SJCRH30 (cell line): Measurements from ENCODE around the gene PMM2. TPM values are rescaled to one million over a fixed set of nuclear protein-coding genes. Genes with fewer than 3 reads are reported as not detected.
"Not testable (repeated sequence)": the region's sequence is repeated elsewhere in the genome, so short reads cannot be mapped to it uniquely, and the experiment has no call there.

ENCODE experiments used
- DNase-seq, 2 experiments: peaks; one replicate each; pipeline ENCODE4 v3.0.0-alpha.2; 2015 to 2020
- H3K27ac ChIP-seq: fragments of 250-450 bp; sonication (Bioruptor Pico); 2 replicates; pipeline ENCODE4 v1.5.1; 2020; ENCODE audit warnings: mild to moderate bottlenecking, moderate library complexity
- H3K27me3 ChIP-seq: fragments of 250-450 bp; sonication (Bioruptor Pico); 2 replicates; pipeline ENCODE4 v1.5.1; 2020; ENCODE audit warnings: mild to moderate bottlenecking, moderate library complexity
- H3K36me3 ChIP-seq: fragments of 250-450 bp; sonication (Bioruptor Pico); 2 replicates; pipeline ENCODE4 v1.5.1; 2020; ENCODE audit warnings: mild to moderate bottlenecking, moderate library complexity
- H3K4me1 ChIP-seq: fragments of 250-450 bp; sonication (Bioruptor Pico); 2 replicates; pipeline ENCODE4 v1.5.1; 2020; ENCODE audit warnings: mild to moderate bottlenecking, moderate library complexity
- H3K4me3 ChIP-seq: fragments of 250-450 bp; sonication (Bioruptor Pico); 2 replicates; pipeline ENCODE4 v1.5.1; 2020; ENCODE audit warnings: mild to moderate bottlenecking, moderate library complexity
- H3K9me3 ChIP-seq: fragments of 250-450 bp; sonication (Bioruptor Pico); replicated peaks from 2 replicates; pipeline ENCODE4 v1.5.1; 2020; ENCODE audit warnings: mild to moderate bottlenecking, moderate library complexity
- total RNA-seq: library from RNA; depleted of rRNA; stranded (reverse); fragments of >200 nt; shearing (Covaris generic); gene quantifications from 2 replicates; pipeline ENCODE4 v1.2.3, GENCODE V29; 2014

The PMM2 gene
- total RNA-seq, 1 experiment from 2014 or later, result 40.3 TPM

- Histone ChIP-seq H3K4me3 (peak overlapping the region; percentile 91), H3K27me3 (no peaks in the 10 kb centered on the region), H3K9me3 (no peaks in the 10 kb centered on the region), H3K4me1 (peaks cover 6% of the 10 kb centered on the region), H3K36me3 (peaks cover 25% of the 10 kb centered on the region), H3K27ac (peak overlapping the region; percentile 64)
- DNase-seq, result no peak
Measured at GRCh38 chr16:8798174-8798527, 512 bp downstream of the PMM2 start.

DNA sequence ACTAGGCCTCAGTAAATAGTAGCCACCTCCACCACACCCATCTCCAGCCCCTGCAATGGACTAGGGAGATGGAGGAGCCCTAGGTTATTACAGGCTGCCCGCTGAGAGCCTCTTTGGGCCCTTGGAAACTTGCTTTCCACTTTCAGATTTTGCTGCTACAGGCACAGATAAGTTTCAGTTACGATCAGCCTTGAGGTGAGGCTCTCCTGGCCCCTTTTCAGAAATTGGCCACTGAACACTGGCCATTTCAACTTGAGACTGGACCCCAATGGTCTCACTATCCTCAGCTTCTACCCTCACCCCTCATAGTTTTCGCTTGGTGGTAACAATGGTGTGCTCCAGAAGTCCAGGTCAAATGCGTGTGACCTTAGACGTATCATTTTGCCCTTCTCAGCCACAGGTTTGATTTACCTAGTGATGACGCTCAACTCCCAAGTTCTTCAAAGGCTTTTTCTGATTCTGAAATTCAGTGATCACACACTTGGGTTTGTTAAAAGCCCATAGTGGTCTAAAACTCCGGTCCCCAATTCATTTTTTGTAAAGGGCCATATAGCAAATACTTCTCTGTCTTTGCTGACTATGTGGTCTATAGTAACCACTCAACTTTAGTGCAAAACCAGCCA lies 1.0 kb downstream of the PMM2 start:
- Histone ChIP-seq H3K4me3 (peak overlapping the region; percentile 91), H3K27me3 (no peaks in the 10 kb centered on the region), H3K27ac (peak overlapping the region; percentile 64), H3K36me3 (peaks cover 30% of the 10 kb centered on the region), H3K9me3 (no peaks in the 10 kb centered on the region), H3K4me1 (peaks cover 4% of the 10 kb centered on the region)
- DNase-seq, result no peak

DNA sequence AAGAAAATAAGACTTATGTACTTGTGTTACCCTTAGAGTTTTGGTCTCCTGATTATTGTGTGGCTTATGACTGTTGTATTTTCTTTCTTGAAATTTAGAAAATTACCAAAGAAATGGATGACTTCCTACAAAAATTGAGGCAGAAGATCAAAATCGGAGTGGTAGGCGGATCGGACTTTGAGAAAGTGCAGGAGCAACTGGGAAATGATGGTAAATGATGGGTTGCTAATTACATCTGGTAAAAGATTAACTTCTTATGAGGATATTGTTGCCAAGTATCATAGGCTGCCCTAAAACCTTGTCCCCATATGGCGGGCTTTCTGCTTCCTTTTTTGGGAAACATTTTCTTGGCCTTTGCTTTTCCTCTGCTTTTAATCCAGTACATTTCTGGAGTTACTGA lies 4.1 kb downstream of the PMM2 start:
- no peaks in the 10 kb centered on the region for H3K9me3 ChIP-seq

DNA sequence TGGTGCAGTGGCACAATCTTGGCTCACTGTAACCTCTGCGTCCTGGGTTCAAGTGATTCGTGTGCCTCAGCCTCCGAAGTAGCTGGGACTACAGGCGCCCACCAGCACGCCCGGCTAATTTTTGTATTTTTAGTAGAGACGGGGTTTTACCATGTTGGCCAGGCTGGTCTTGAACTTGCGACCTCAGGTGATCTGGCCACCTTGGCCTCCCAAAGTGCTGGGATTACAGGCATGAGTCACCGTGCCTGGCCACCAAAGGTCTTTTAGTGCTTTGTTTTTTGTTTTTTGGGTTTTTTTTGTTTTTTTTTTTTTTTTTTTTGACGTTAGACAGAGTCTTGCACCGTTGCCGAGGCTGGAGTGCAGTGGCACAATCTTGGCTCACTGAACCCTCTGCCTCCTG lies 6.1 kb downstream of the PMM2 start:
- H3K27ac ChIP-seq, H3K4me3 ChIP-seq, H3K27me3 ChIP-seq, H3K9me3 ChIP-seq, DNase-seq, H3K4me1 ChIP-seq: not testable (repeated sequence)
- peaks cover 65% of the 10 kb centered on the region for H3K36me3 ChIP-seq

More for the DNA sequence above, 4.1 kb downstream of the PMM2 start:
- DNase-seq, result no peak
- no peak overlapping the region for H3K27ac ChIP-seq
- no peak overlapping the region for H3K4me3 ChIP-seq
- no peaks in the 10 kb centered on the region; the same call in none of the 2 replicates for H3K4me1 ChIP-seq
- peaks cover 52% of the 10 kb centered on the region for H3K36me3 ChIP-seq
- no peaks in the 10 kb centered on the region for H3K27me3 ChIP-seq

DNA sequence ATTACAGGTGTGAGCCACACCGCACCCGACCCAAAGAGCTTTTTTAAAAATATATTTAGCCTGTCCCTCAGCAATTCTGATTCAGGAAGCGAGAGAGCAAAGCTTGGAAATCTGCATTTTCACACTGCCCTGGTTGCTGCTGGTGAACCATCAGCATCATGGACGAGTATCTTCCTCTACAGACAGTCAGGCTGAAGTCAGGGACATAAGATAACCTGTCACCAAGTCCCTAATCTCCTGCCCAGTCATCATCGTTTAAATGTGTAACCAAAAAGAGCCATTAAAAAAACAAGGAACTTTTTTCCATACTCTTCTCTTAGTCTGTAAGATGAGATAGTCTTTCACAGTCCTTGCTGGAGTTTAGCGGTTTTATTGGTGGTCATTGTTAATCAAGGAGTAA lies 6.7 kb downstream of the PMM2 start:
- no peak for DNase-seq
- Histone ChIP-seq H3K27me3 (no peaks in the 10 kb centered on the region), H3K4me1 (no peaks in the 10 kb centered on the region), H3K4me3 (no peak overlapping the region), H3K27ac (no peak overlapping the region), H3K36me3 (peaks cover 71% of the 10 kb centered on the region), H3K9me3 (no peaks in the 10 kb centered on the region)

DNA sequence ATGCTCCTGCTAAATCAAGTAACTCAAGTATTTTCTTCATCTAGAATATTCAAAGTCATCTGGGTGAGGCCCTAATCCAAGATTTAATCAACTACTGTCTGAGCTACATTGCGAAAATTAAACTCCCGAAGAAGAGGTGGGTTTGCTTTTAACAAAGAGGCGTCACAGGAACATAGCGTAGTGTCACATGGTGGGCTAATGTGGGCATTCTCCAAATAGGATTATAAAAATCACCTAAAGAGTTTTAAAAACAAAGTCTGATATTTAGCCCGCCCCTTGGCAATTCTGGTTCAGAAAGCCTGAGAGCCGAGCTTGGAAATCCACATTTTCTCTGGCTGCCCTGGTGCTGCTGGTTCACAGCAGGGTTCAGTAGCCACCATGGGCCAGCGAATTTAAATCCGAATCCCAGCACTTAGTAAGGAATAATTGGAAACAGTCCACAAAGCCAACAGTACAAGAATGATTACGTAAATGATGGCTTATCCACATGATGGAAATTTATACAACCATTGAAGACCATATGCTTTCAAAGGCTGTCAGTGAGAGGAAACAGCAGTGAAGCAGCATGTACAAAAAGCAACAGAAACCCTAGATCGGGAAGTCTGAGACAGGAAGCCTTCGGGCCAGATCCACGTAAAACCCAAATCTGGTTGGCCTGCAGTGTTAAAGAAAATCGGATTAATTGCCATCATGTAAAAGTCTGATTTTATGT lies 8.8 kb downstream of the PMM2 start:
- Histone ChIP-seq H3K27ac (no peak overlapping the region), H3K4me1 (no peaks in the 10 kb centered on the region), H3K4me3 (no peak overlapping the region), H3K27me3 (no peaks in the 10 kb centered on the region), H3K36me3 (peaks cover 81% of the 10 kb centered on the region), H3K9me3 (no peaks in the 10 kb centered on the region)
- DNase-seq, result no peak

DNA sequence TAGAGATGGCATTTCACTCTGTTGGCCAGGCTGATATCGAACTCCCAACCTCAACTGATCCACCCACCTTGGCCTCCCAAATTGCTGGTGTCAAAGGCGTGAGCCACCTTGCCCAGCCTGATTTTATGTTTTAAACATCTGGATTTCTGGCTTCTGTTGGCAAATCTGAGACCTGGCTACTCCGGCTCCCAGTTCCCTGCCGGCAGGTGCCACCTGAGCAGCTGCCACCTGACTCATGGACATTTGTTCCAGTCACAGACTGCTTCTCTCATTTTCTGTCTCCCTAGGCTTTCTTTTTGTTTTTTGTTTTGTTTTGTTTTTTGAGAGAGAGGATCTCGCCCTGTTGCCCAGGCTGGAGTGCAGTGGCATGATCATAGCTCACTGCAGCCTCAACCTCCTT lies 9.6 kb downstream of the PMM2 start:
- H3K27me3 ChIP-seq, result no peaks in the 10 kb centered on the region
- no peak overlapping the region for H3K4me3 ChIP-seq
- H3K27ac ChIP-seq, result no peak overlapping the region
- H3K9me3 ChIP-seq, result no peaks in the 10 kb centered on the region
- DNase-seq, result no peak
- no peaks in the 10 kb centered on the region for H3K4me1 ChIP-seq
- peaks cover 81% of the 10 kb centered on the region for H3K36me3 ChIP-seq

GRCh38 chr16:8808009-8808408 lies 10.4 kb downstream of the PMM2 start:
- Histone ChIP-seq H3K27ac (no peak overlapping the region), H3K27me3 (no peaks in the 10 kb centered on the region), H3K36me3 (peaks cover 82% of the 10 kb centered on the region), H3K4me3 (no peak overlapping the region), H3K9me3 (no peaks in the 10 kb centered on the region), H3K4me1 (no peaks in the 10 kb centered on the region)
- no peak for DNase-seq

- H3K27ac ChIP-seq, result no peak overlapping the region
- no peaks in the 10 kb centered on the region for H3K9me3 ChIP-seq
- peaks cover 81% of the 10 kb centered on the region for H3K36me3 ChIP-seq
- H3K4me3 ChIP-seq, result no peak overlapping the region
- no peak for DNase-seq
- H3K27me3 ChIP-seq, result no peaks in the 10 kb centered on the region
- H3K4me1 ChIP-seq, result no peaks in the 10 kb centered on the region
Measured at GRCh38 chr16:8808613-8809353, 11.1 kb downstream of the PMM2 start.

GRCh38 chr16:8812162-8812843 lies 14.7 kb downstream of the PMM2 start:
- Histone ChIP-seq H3K4me1 (no peaks in the 10 kb centered on the region), H3K9me3 (no peaks in the 10 kb centered on the region), H3K27ac (no peak overlapping the region), H3K36me3 (peaks cover 82% of the 10 kb centered on the region), H3K4me3 (no peak overlapping the region), H3K27me3 (no peaks in the 10 kb centered on the region)
- DNase-seq, result no peak

- peaks cover 79% of the 10 kb centered on the region for H3K36me3 ChIP-seq
- no peaks in the 10 kb centered on the region for H3K4me1 ChIP-seq
- H3K27ac ChIP-seq, result no peak overlapping the region
- H3K4me3 ChIP-seq, result no peak overlapping the region
- no peaks in the 10 kb centered on the region for H3K9me3 ChIP-seq
- no peak for DNase-seq
- H3K27me3 ChIP-seq, result no peaks in the 10 kb centered on the region
Measured at GRCh38 chr16:8814095-8814806, 16.6 kb downstream of the PMM2 start.

DNA sequence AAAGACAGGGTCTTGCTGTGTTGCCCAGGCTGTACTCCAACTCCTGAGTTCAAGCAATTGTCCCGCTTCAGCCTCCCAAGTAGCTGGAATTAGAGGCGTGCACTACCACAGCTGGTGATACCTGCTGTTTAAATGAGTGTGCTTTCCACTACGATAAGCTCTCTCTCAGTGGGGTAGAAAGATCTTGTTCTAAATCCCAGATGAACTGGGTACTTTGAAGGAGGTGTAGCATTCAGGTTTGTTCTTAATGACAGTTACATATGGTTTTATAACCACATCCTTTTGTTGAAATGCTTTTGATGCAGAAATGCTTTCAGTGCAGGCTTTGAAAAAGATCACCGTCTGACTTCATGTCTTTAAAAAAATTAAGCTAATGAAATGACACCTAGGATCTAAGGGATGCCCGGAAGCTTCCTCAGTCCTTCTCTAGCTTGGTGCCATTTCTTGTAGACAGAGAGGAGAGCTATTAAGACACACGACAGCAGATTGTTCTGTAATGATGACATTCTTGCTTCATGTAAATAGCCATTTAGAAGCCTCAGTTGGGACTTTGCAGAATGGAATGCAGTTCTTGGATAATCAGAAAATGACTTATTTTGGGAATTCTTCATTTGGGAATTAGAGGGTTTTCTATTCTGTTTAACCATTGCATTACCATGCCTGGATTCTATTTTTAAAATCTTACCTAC lies 19.5 kb downstream of the PMM2 start:
- Histone ChIP-seq H3K27ac (no peak overlapping the region), H3K4me1 (no peaks in the 10 kb centered on the region), H3K4me3 (no peak overlapping the region), H3K36me3 (peaks cover 60% of the 10 kb centered on the region), H3K27me3 (no peaks in the 10 kb centered on the region), H3K9me3 (no peaks in the 10 kb centered on the region)
- DNase-seq, result no peak

DNA sequence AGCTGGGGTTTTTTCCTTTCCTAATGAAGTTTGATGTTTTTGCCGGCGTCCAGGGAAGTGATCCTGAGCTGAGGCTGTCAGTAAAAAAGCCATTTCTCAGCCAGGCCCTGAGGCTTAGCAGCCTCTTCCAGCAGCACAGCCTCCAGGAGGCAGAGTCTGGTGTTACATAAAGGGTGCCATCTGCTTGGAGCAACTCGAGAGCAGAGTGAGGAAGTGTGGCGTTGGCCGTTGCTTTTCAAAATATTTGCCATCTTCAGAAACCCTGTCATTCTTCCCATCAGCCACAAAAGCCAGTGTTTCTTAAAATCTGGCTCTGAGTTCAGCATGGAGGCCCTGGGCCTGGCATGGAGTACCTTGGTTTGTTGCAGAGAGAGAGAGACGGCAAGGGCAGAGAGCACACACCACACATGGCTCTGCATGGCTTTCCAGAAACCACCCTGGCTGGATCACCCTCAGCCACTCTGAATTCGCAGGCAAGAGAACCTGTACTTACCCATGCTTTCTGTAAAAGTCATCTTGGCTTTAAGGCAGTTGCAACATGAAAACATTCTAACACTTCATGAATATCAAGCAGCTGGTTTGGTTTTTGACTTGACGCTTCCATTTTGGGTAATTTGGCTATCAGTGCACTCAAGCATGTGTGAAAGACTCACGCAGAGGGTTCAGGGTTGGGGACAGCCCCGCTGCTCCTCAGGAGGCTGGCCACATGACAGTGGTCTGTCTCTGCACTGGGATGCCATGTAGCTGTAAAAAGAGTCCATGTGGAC lies 21.0 kb downstream of the PMM2 start:
- no peaks in the 10 kb centered on the region for H3K27me3 ChIP-seq
- no peak overlapping the region for H3K4me3 ChIP-seq
- no peak for DNase-seq
- H3K4me1 ChIP-seq, result no peaks in the 10 kb centered on the region
- H3K36me3 ChIP-seq, result peaks cover 50% of the 10 kb centered on the region
- no peak overlapping the region for H3K27ac ChIP-seq
- H3K9me3 ChIP-seq, result no peaks in the 10 kb centered on the region
